Measurements from ENCODE around the gene CRELD1. TPM values are rescaled to one million over a fixed set of nuclear protein-coding genes. Genes with fewer than 3 reads are reported as not detected.
"Not testable (repeated sequence)": the region's sequence is repeated elsewhere in the genome, so short reads cannot be mapped to it uniquely, and the experiment has no call there.

The CRELD1 gene
- total and polyA plus RNA-seq, 10 of the 15 experiments (the other 5 are each of a cell fraction or from before 2014, with no cell fraction given), result 1.3 to 15.9 (median 8.8) TPM

- ATAC-seq (no peak), FAIRE-seq (no peak), DNase-seq (ENCODE audit: low read depth, low spot score) (no peak)
- Histone ChIP-seq H3K79me2 (ENCODE audit: control insufficient read depth, insufficient read depth, low read length) (peaks cover 18% of the 10 kb centered on the region), H3K9me3 (replicated peaks; ENCODE audit: control insufficient read depth, insufficient read depth, low read length) (no peaks in the 10 kb centered on the region), H3K9ac (ENCODE audit: control insufficient read depth, insufficient read depth, low read length) (no peak overlapping the region), H3K36me3 (ENCODE audit: control insufficient read depth in 2 of 2, insufficient read depth in 2 of 2, low read length in 1 of 2) (peaks cover 0 to 2% of the 10 kb centered on the region in 2 experiments; a peak in 3 of 4 replicates), H4K20me1 (ENCODE audit: control insufficient read depth, insufficient read depth) (no peaks in the 10 kb centered on the region), H3K4me1 (ENCODE audit: control insufficient read depth, insufficient read depth, low read length) (peaks cover 9% of the 10 kb centered on the region), H3K4me3 (no peak overlapping the region), H3K27ac (ENCODE audit: control insufficient read depth, insufficient read depth) (no peak overlapping the region), H3K27me3 (replicated peaks in 1 of 2; ENCODE audit: control insufficient read depth in 2 of 2, insufficient read depth in 2 of 2, low read length in 1 of 2) (no peaks in the 10 kb centered on the region), H2AFZ (ENCODE audit: control insufficient read depth, low read depth, low read length) (no peak overlapping the region), H3K4me2 (ENCODE audit: control insufficient read depth, insufficient read depth) (no peak overlapping the region)
- no TSS peak for BruUV-seq (replicated peaks)
- RAD21 ChIA-PET (ENCODE audit: unreplicated experiment), result no interaction called here
- intact Hi-C loops (cut with micrococcal nuclease; ENCODE audit: unreplicated experiment) (loop anchor here (10.0 kb wide), 1 partner anchor 386 kb away; the partner anchor contains the start of gene SEC13), in situ Hi-C loops (cut with MboI) (no loop called here)
- SMC1A ChIA-PET (ENCODE audit: uncharacterized antibody, unreplicated experiment), result no interaction called here
- CTCF ChIA-PET, result interaction anchor here (0.8 kb wide), 1 partner anchor 17 kb away, joined by 3 read pairs; no protein-coding TSS in a partner anchor
- POLR2A ChIA-PET, result interaction anchor here (0.6 kb wide), 1 partner anchor 25 kb away, joined by 6 read pairs; no protein-coding TSS in a partner anchor
- 100% methylated on average over 2 of the region's 2 CpGs for WGBS (ENCODE audit: insufficient coverage, insufficient replicate concordance, low lambda C conversion rate, missing lambda C conversion rate)
- TF ChIP-seq MEF2A (IDR thresholded peaks at IDR 0.05; ENCODE audit: insufficient read depth, low read depth, low read length) (no peak), RBBP5 (conservative IDR thresholded peaks at IDR 0.05) (no peak), SRF (IDR thresholded peaks at IDR 0.05; ENCODE audit: low read depth in 2 of 2, low read length in 2 of 2) (no peak), SUZ12 (IDR thresholded peaks at IDR 0.05; ENCODE audit: unreplicated experiment) (no peak), PML (IDR thresholded peaks at IDR 0.05; ENCODE audit: low read length) (no peak), MTA3 (IDR thresholded peaks at IDR 0.05; ENCODE audit: borderline replicate concordance, low read length) (no peak), BACH1 (IDR thresholded peaks at IDR 0.05; ENCODE audit: borderline replicate concordance) (no peak)
Measured at GRCh38 chr3:9938966-9939365, 5.3 kb downstream of the CRELD1 start.

- RAD21 ChIA-PET (ENCODE audit: unreplicated experiment); H3K4me2 ChIP-seq (ENCODE audit: control insufficient read depth, insufficient read depth); FAIRE-seq; H3K27ac ChIP-seq (ENCODE audit: control insufficient read depth, insufficient read depth); H3K9ac ChIP-seq (ENCODE audit: control insufficient read depth, insufficient read depth, low read length); in situ Hi-C loops (cut with MboI); H3K27me3 ChIP-seq (replicated peaks in 1 of 2; ENCODE audit: control insufficient read depth in 2 of 2, insufficient read depth in 2 of 2, low read length in 1 of 2); DNase-seq (ENCODE audit: low read depth, low spot score); H3K36me3 ChIP-seq (ENCODE audit: control insufficient read depth in 2 of 2, insufficient read depth in 2 of 2, low read length in 1 of 2); H3K4me1 ChIP-seq (ENCODE audit: control insufficient read depth, insufficient read depth, low read length); BruUV-seq (replicated peaks); H3K79me2 ChIP-seq (ENCODE audit: control insufficient read depth, insufficient read depth, low read length); ATAC-seq; CTCF ChIA-PET; H4K20me1 ChIP-seq (ENCODE audit: control insufficient read depth, insufficient read depth); H3K9me3 ChIP-seq (replicated peaks; ENCODE audit: control insufficient read depth, insufficient read depth, low read length); H3K4me3 ChIP-seq; POLR2A ChIA-PET; SMC1A ChIA-PET (ENCODE audit: uncharacterized antibody, unreplicated experiment); H2AFZ ChIP-seq (ENCODE audit: control insufficient read depth, low read depth, low read length): not testable (repeated sequence)
- 90% methylated on average over 22 of the region's 32 CpGs for WGBS (ENCODE audit: insufficient coverage, insufficient replicate concordance, low lambda C conversion rate, missing lambda C conversion rate)
- intact Hi-C loops (cut with micrococcal nuclease; ENCODE audit: unreplicated experiment), result loop anchor here (10.0 kb wide), 1 partner anchor 385 kb away; the partner anchor contains the start of gene SEC13
Measured at GRCh38 chr3:9939906-9940305, 6.3 kb downstream of the CRELD1 start.
